Stomach (tissue), 4 donors: Measurements from ENCODE around the gene NELFB.

Source experiments
- EP300 ChIP-seq: sonication (generic); formaldehyde crosslinking; IDR thresholded peaks from one replicate; pipeline ENCODE4 v1.6.1; 2017; ENCODE audit warnings: antibody characterized with exemption
- POLR2A ChIP-seq, 4 donors: fragments of 450-650 bp; IDR thresholded peaks; one replicate each; pipeline ENCODE4 v1.6.1; 2016; ENCODE audit warnings: antibody characterized with exemption in 4 of 4, control low read depth in 2 of 4, mild to moderate bottlenecking in 1 of 4, moderate library complexity in 1 of 4
- POLR2AphosphoS5 ChIP-seq, 3 donors: sonication (generic); formaldehyde crosslinking; IDR thresholded peaks; one replicate each; pipeline ENCODE4 v1.6.1; 2016; ENCODE audit warnings: antibody characterized with exemption in 3 of 3
- TF ChIP-seq, protein P1 (sequence below), 7 experiments: fragments of 450-650 bp in 4 of 7; fragments of 200-600 bp in 3 of 7; sonication (generic) in 3 of 7; IDR thresholded peaks; one replicate each; pipeline ENCODE4 v1.5.1; 2016 to 2019; ENCODE audit warnings: antibody characterized with exemption in 7 of 7, control low read depth in 2 of 7, mild to moderate bottlenecking in 1 of 7

GRCh38 chr9:137304383-137305059, 49.4 kb downstream of the NELFB start:
- TF ChIP-seq, protein P1, sequence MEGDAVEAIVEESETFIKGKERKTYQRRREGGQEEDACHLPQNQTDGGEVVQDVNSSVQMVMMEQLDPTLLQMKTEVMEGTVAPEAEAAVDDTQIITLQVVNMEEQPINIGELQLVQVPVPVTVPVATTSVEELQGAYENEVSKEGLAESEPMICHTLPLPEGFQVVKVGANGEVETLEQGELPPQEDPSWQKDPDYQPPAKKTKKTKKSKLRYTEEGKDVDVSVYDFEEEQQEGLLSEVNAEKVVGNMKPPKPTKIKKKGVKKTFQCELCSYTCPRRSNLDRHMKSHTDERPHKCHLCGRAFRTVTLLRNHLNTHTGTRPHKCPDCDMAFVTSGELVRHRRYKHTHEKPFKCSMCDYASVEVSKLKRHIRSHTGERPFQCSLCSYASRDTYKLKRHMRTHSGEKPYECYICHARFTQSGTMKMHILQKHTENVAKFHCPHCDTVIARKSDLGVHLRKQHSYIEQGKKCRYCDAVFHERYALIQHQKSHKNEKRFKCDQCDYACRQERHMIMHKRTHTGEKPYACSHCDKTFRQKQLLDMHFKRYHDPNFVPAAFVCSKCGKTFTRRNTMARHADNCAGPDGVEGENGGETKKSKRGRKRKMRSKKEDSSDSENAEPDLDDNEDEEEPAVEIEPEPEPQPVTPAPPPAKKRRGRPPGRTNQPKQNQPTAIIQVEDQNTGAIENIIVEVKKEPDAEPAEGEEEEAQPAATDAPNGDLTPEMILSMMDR (IDR thresholded peaks at IDR 0.05), result no peak
- no peak for TF ChIP-seq POLR2A (IDR thresholded peaks at IDR 0.05)
- TF ChIP-seq EP300, result no peak
- TF ChIP-seq POLR2AphosphoS5 (IDR thresholded peaks at IDR 0.05), result no peak
